ENCODE measurements around the gene MED31.

The MED31 gene

DNA sequence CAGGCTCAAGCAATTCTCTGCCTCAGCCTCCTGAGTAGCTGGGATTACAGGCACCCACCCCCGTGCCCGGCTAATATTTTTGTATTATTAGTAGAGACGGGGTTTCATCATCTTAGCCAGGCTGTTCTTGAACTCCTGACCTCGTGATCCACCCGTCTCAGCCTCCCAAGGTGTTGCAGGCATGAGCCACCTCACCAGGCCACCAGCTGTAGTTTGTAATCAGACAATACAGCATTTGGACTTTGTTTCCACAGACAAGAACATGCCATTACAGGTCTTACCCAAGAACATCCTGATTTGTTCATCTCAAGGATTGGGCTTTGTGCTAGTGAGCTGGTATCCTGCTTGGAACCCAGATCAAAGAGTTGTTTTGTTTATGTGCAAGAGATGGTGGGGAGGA is 30.3 kb upstream of the MED31 start:
- no peak overlapping the region for H3K9ac ChIP-seq
- peak overlapping the region in 5 of 11 experiments; percentile 25 to 72 (median 53); a peak in 6 of 22 replicates for H3K4me2 ChIP-seq
- TF ChIP-seq Cebpa-rat (IDR thresholded peaks at IDR 0.05), result no peak
- H3K27ac ChIP-seq, result no peak overlapping the region
- no peaks in the 10 kb centered on the region for H3K36me3 ChIP-seq
- H4K20me1 ChIP-seq, result peaks cover 0 to 22% (median 16%) of the 10 kb centered on the region in 11 experiments; a peak in 17 of 22 replicates
- H3K4me3 ChIP-seq, result no peak overlapping the region
- H3K9me3 ChIP-seq (replicated peaks in 1 of 11), result 0 out of 22 replicates have a peak, but pooled peaks cover 0 to 9% (median 0%) of the 10 kb centered on the region in 11 experiments
- peaks cover 29 to 63% (median 39%) of the 10 kb centered on the region in 11 experiments for H3K27me3 ChIP-seq
- peaks cover 12 to 47% (median 32%) of the 10 kb centered on the region in 10 experiments for H3K4me1 ChIP-seq

DNA sequence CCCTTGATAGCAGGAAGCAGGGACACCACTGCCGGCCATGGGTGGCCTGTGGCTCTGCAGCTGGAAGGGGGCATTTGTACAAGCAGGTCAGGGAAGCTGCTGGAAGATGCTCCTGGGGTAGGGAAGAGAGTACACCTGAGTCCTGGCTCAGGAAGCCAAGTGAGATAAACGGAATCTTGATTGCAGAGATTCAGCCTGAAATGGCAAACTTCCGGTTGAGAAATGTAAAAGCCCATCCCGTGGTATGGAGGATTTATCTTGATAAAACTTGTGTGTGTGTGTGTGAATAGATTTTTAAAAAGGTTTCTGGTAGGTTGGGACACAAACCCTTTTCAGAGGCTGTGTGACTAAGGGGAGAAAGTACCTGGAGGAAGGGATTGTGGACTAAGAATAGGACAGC is 29.8 kb upstream of the MED31 start:
- Histone ChIP-seq H3K4me1 (peaks cover 12 to 48% (median 33%) of the 10 kb centered on the region in 10 experiments), H3K27me3 (peaks cover 34 to 65% (median 44%) of the 10 kb centered on the region in 11 experiments), H3K27ac (no peak overlapping the region), H3K36me3 (no peaks in the 10 kb centered on the region), H3K9ac (no peak overlapping the region), H3K9me3 (replicated peaks in 1 of 11) (0 out of 22 replicates have a peak, but pooled peaks cover 0 to 9% (median 0%) of the 10 kb centered on the region in 11 experiments), H3K4me3 (no peak overlapping the region), H4K20me1 (peaks cover 0 to 27% (median 21%) of the 10 kb centered on the region in 11 experiments; a peak in 17 of 22 replicates), H3K4me2 (peak overlapping the region in 7 of 11 experiments; percentile 16 to 72 (median 35); a peak in 7 of 22 replicates)
- TF ChIP-seq Cebpa-rat (IDR thresholded peaks at IDR 0.05), result no peak

DNA sequence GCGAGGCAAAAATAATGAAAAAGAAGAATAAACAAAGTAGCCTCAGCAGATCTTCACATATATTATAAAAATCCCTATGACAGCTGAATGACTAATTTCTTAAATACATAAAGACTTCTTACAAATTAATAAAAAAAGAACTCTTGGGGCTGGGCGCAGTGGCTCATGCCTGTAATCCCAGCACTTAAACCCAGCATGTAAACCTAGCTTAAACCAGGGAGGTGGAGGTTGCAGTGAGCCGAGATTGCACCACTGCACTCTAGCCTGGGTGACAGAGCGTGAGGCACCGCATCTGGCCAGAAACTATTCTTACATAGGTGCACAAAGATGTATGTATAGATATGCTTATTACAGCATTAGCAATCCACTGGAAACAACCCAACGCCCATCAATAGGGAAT is 27.8 kb upstream of the MED31 start:
- Histone ChIP-seq H4K20me1 (peaks cover 0 to 44% (median 24%) of the 10 kb centered on the region in 11 experiments; a peak in 17 of 22 replicates), H3K4me2 (peak overlapping the region in 7 of 11 experiments; percentile 49 to 72 (median 60); a peak in 9 of 22 replicates), H3K36me3 (no peaks in the 10 kb centered on the region), H3K9me3 (replicated peaks in 1 of 11) (0 out of 22 replicates have a peak, but pooled peaks cover 0 to 9% (median 0%) of the 10 kb centered on the region in 11 experiments), H3K27ac (no peak overlapping the region), H3K4me1 (peaks cover 12 to 56% (median 35%) of the 10 kb centered on the region in 10 experiments), H3K9ac (no peak overlapping the region), H3K27me3 (peaks cover 49 to 84% (median 61%) of the 10 kb centered on the region in 11 experiments), H3K4me3 (no peak overlapping the region)
- TF ChIP-seq Cebpa-rat (IDR thresholded peaks at IDR 0.05), result no peak

DNA sequence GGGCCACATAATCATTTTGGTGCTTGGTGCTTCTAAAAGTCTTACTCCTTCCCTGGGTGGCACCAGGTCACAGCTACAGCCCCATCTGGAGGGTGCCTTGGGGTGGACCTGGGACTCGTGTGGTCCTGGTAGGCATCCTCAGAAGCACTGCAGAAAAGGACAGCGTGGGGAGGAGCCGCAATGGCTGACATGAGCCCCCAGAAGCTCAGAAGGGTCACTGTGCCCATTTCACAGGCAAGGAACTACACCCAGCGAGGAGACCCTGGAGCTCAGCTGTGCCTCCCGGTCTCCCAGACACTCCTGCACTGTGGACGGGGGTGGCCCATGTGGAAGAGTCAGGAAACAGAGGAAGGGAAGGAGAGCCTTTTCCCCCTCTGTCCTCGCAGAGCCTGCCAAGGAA is 26.5 kb upstream of the MED31 start:
- Histone ChIP-seq H3K9ac (no peak overlapping the region), H3K4me2 (peak overlapping the region; percentile 52 to 82 (median 69)), H3K4me1 (peaks cover 12 to 56% (median 35%) of the 10 kb centered on the region in 10 experiments), H3K4me3 (no peak overlapping the region), H4K20me1 (peaks cover 0 to 45% (median 24%) of the 10 kb centered on the region in 11 experiments; a peak in 17 of 22 replicates), H3K27ac (no peak overlapping the region), H3K9me3 (replicated peaks in 1 of 11) (0 out of 22 replicates have a peak, but pooled peaks cover 0 to 7% (median 0%) of the 10 kb centered on the region in 11 experiments), H3K27me3 (peaks cover 49 to 88% (median 62%) of the 10 kb centered on the region in 11 experiments), H3K36me3 (no peaks in the 10 kb centered on the region)
- no peak for TF ChIP-seq Cebpa-rat (IDR thresholded peaks at IDR 0.05)

DNA sequence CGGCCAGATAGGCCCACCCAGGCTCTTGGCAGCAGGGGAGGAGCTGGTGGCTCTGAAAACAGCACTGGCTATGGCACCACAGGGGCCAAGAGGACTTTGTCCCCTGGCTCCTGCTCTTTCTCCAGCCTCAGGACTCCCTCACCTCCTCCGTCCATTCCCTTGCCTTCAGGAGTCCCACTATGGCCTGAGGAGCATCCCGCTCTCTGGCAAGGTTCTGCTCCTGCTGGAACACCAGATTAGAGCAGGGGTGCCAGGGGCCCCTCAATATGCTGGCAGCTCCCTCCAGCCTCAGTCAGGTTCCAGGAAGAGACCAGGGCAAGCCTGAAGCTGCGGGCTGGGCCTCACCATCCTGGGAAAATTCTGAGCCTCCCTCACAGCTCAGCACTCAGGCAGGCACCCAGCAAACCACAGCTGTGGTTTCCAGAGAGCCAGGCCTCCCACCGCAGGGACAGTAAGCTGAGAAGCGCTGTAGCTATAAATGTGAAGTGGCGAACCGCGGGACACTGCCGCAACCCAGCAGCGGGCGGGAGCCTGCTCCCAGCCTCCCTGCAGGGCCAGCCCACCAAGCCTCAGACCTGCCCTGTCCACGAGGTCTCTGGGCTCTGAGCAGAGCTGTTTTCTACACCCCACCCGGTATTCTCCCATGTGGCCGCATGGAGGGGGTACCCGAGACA is 25.9 kb upstream of the MED31 start:
- no peaks in the 10 kb centered on the region for H3K36me3 ChIP-seq
- no peak overlapping the region for H3K4me3 ChIP-seq
- no peak for TF ChIP-seq Cebpa-rat (IDR thresholded peaks at IDR 0.05)
- peaks cover 49 to 85% (median 62%) of the 10 kb centered on the region in 11 experiments for H3K27me3 ChIP-seq
- peak overlapping the region; percentile 52 to 82 (median 69) for H3K4me2 ChIP-seq
- H3K27ac ChIP-seq, result no peak overlapping the region
- H3K9ac ChIP-seq, result peak overlapping the region in 2 of 11 experiments; percentile 23 to 29; a peak in 2 of 22 replicates
- H3K4me1 ChIP-seq, result peaks cover 12 to 56% (median 35%) of the 10 kb centered on the region in 10 experiments
- H3K9me3 ChIP-seq (replicated peaks in 1 of 11), result 0 out of 22 replicates have a peak, but pooled peaks cover 0 to under 1% (median 0%) of the 10 kb centered on the region in 11 experiments
- H4K20me1 ChIP-seq, result peaks cover 0 to 45% (median 24%) of the 10 kb centered on the region in 11 experiments; a peak in 17 of 22 replicates

DNA sequence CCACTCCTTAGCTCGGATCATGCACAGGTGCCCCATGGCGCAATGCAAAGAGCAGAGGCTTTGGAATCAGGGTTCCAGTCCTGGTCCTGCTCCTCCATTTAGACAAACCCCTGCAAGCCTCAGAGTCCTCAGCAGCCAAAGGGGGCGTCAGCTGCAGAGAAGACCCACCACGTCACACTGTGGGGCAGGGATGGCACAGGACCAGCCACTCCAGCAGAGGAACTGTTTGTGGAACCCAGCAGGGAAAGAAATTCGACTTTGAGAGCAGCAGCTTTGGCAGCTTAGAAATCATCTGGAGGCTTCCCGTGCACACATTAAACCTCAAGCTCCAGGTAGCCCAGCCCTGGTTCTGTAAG is 25.4 kb upstream of the MED31 start:
- TF ChIP-seq Cebpa-rat (IDR thresholded peaks at IDR 0.05), result no peak
- no peak overlapping the region for H3K27ac ChIP-seq
- H3K36me3 ChIP-seq, result no peaks in the 10 kb centered on the region
- peaks cover 49 to 80% (median 62%) of the 10 kb centered on the region in 11 experiments for H3K27me3 ChIP-seq
- H4K20me1 ChIP-seq, result peaks cover 0 to 45% (median 24%) of the 10 kb centered on the region in 11 experiments; a peak in 17 of 22 replicates
- no peak overlapping the region for H3K9ac ChIP-seq
- H3K9me3 ChIP-seq (replicated peaks in 1 of 11), result no peaks in the 10 kb centered on the region
- H3K4me2 ChIP-seq, result peak overlapping the region; percentile 52 to 82 (median 69)
- H3K4me1 ChIP-seq, result peaks cover 12 to 55% (median 35%) of the 10 kb centered on the region in 10 experiments
- no peak overlapping the region for H3K4me3 ChIP-seq

DNA sequence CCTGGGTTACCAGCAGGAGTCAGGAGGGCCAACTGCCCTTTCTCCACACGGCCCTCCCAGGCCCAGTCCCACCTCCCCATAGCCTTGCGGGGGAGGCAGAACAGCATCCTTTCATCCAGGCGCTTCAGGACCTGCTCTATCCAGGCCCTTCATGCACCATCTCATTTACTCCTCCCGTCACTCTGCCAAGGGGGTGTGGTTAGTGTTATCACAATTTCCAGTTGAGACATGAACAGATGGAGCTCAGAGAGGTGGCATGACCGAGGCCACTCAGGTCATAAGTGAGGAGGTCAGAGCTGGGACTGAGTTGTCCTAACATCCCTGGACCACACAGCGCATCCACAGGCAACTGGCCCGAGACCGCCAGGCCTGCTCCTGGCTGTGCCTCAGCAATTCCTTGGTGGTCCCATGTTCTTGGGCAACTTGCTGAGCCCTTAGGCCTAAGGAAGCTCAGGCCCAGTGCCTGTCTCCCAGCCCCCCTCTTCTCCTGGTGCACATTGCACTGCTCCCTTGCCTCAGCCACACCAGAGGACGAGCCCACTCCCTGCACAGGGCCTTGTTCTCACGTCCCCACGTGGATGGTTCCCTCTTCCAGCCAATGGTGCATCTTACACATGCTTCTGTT is 23.9 kb upstream of the MED31 start:
- H3K4me2 ChIP-seq, result peak overlapping the region in 6 of 11 experiments; percentile 1 to 25 (median 16); a peak in 4 of 22 replicates

DNA sequence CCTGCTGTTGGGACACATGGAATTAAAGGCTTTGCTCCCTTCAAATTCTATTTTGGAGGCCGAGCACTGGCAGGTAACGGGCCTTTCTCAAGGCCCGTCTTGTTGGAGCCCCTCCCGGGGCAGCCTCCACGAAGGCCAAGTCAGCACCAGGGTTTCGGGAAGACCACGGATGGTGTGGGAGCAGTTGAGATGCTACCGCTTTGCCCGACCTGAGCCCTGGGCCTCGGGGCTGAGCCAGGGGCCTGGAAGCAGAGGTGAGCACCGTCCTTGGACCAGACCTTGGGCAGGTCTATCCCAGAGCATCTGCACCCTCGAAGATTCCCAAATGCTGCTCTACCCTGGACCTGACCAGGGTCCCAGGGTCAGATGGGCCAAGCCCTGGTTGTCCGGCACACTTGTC is 23.2 kb upstream of the MED31 start:
- Histone ChIP-seq H3K36me3 (no peaks in the 10 kb centered on the region), H3K27me3 (peaks cover 44 to 58% (median 51%) of the 10 kb centered on the region in 11 experiments), H4K20me1 (peaks cover 0 to 45% (median 24%) of the 10 kb centered on the region in 11 experiments; a peak in 17 of 22 replicates), H3K27ac (no peak overlapping the region), H3K4me2 (no peak overlapping the region), H3K9ac (no peak overlapping the region), H3K9me3 (replicated peaks in 1 of 11) (no peaks in the 10 kb centered on the region), H3K4me3 (no peak overlapping the region), H3K4me1 (peaks cover 12 to 33% (median 23%) of the 10 kb centered on the region in 10 experiments)
- TF ChIP-seq Cebpa-rat (IDR thresholded peaks at IDR 0.05), result no peak

More for the DNA sequence above, 23.9 kb upstream of the MED31 start:
- H3K4me1 ChIP-seq, result peaks cover 12 to 41% (median 30%) of the 10 kb centered on the region in 10 experiments
- H4K20me1 ChIP-seq, result peaks cover 0 to 45% (median 24%) of the 10 kb centered on the region in 11 experiments; a peak in 17 of 22 replicates
- H3K27ac ChIP-seq, result no peak overlapping the region
- H3K9ac ChIP-seq, result no peak overlapping the region
- no peak for TF ChIP-seq Cebpa-rat (IDR thresholded peaks at IDR 0.05)
- no peaks in the 10 kb centered on the region for H3K9me3 ChIP-seq (replicated peaks in 1 of 11)
- peaks cover 49 to 65% (median 58%) of the 10 kb centered on the region in 11 experiments for H3K27me3 ChIP-seq
- no peak overlapping the region for H3K4me3 ChIP-seq
- no peaks in the 10 kb centered on the region for H3K36me3 ChIP-seq

DNA sequence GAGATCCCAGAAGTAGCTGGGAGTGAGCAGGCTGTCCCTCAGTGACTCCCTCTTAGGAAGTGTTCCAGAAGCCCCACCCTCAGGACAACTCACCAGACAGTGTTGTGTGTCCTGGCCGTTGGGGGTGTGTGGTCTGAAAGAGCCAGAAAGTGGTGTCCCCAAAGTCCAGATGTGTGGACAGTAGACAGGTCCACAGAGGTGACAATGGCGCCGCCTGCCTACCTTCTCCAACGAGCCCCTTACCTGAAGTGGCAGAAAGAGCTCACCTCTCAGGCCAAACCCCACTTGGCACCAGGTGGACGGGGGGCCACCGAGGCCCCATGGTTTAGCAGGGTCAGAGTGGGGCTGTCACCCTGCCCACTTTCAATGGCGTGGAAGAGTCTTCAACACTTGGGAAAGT is 20.0 kb upstream of the MED31 start:
- peaks cover 0 to 25% (median 3%) of the 10 kb centered on the region in 11 experiments; a peak in 10 of 22 replicates for H4K20me1 ChIP-seq
- H3K27ac ChIP-seq, result no peak overlapping the region
- H3K9ac ChIP-seq, result no peak overlapping the region
- H3K4me2 ChIP-seq, result no peak overlapping the region
- TF ChIP-seq Cebpa-rat (IDR thresholded peaks at IDR 0.05), result no peak
- no peak overlapping the region for H3K4me3 ChIP-seq
- H3K4me1 ChIP-seq, result peaks cover 9 to 29% (median 19%) of the 10 kb centered on the region in 10 experiments; a peak in 18 of 20 replicates
- no peaks in the 10 kb centered on the region for H3K36me3 ChIP-seq
- no peaks in the 10 kb centered on the region for H3K9me3 ChIP-seq (replicated peaks in 1 of 11)
- peaks cover 16 to 49% (median 24%) of the 10 kb centered on the region in 11 experiments for H3K27me3 ChIP-seq

Data from BLaER1 treated with 17β-estradiol and CSF1 and Interleukin-3, amounts not matched to agents 10 nM and 100 nM (cell line).